Measurements from ENCODE around the gene ARL2.
"Not testable (repeated sequence)": the region's sequence is repeated elsewhere in the genome, so short reads cannot be mapped to it uniquely, and the experiment has no call there.

The ARL2 gene

DNA sequence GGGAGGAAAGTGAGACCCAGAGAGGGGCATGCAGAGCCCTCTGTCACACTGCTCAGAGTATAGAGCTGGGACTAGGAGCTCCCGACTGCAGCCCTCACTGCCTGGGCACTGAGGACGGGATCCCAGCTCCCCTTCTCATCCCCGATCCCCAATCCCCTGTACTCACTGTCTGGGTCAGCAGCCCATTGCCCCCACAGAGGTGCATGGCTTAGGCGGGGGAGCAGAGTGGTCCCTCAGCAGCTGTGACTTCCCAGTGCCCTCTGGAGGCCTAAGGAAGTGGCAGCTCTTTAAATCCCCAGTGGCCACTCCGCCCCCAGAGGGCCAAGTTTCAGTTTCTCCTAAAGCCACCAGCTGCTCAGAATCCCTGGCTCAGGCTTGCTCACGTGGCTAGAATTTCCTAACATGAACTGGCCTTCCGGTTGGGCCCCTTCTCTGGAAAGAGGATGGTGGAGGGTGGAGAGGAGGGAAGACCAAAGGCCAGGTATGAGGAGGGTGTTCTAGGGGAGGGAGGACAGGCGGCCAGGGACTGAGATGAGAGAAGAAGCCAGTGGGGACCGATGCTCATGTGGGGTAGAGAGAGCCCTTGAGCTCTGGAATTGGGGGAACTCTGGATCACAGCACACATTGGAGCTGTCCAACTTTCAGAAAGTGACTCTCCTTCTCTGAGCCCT, 17.1 kb upstream of the ARL2 start, which contains the start of gene BATF2:
Gene BATF2, minus strand, starts transcription at position 262 of the 671 bp plus-strand sequence. Its CDS starts 57 bp downstream, at position 205.
- Mint-ChIP-seq H3K9me3 (no peaks in the 10 kb centered on the region), H3K36me3 (no peaks in the 10 kb centered on the region), H3K27me3 (no peaks in the 10 kb centered on the region), H3K4me1 (peaks cover 28 to 34% of the 10 kb centered on the region in 2 donors), H3K27ac (peak within 1 kb of the TSS; percentile 85), H3K4me3 (peak within 1 kb of the TSS; percentile 74)
- peak; percentile 76 to 88 for ATAC-seq (replicated peaks)
- DNase-seq, result peak; percentile 23

DNA sequence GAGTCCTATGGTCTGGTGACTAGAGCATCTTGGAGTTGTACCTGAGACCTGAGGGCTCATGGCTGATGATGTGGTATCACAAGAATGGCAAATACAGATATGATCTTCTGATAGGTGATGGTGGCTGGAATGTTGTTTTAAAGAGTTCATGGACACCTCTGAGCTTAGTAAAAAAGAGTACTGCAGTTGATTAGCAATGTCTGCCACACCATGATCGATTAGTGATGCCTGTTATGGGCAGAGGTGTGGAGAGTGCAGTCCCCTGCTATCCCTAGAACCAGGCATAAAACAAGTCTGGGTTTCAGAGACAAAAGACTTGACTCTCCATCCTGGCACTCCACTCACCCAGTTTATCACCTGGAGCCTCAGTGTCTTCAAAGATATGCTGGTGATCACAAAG, 15.8 kb upstream of the ARL2 start:
- Mint-ChIP-seq H3K27me3 (no peaks in the 10 kb centered on the region), H3K4me1 (peaks cover 25 to 26% of the 10 kb centered on the region in 2 donors), H3K4me3 (no peak overlapping the region), H3K9me3 (no peaks in the 10 kb centered on the region), H3K27ac (no peak overlapping the region), H3K36me3 (no peaks in the 10 kb centered on the region)
- ATAC-seq (replicated peaks) (no peak), DNase-seq (no peak)

DNA sequence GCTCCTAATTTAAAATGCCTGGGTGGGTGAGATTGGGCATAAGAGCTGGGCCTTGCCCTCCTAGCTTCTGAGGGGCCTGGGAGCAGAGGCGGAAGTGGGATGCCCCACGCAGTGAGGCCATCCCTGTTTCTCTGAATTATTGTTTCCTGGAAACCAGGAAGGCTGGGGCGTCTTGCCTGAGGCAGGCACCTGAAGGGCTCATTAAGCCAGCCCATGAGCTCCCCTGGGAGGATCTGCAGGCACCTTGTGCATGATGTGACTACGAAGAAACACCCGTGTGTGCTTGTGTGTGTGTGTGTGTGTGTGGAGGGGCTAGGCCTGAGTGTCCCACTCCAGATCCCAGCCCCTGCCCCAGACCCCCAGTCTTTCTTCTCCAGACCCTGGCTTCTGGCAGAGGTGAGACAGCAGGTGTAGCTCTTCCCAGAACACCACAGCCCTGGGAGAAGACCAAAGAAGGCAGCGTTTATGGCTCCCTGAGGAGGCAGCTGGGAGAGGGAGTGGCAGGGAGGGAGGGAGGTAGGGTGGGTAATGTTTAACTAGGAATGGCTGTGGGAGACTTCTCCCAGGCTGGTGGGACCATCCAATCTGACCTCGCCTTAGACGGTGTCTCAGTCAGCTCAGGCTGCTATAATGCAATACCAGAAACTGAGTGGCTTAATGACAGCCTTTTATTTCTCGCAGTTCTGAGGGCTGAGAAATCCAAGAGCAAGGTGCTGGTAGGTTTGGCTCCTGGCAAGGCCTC, 15.1 kb upstream of the ARL2 start:
- ATAC-seq (replicated peaks) (no peak), DNase-seq (no peak)
- Mint-ChIP-seq H3K9me3 (no peaks in the 10 kb centered on the region), H3K27me3 (no peaks in the 10 kb centered on the region), H3K4me1 (peaks cover 25% of the 10 kb centered on the region in 2 donors), H3K4me3 (no peak overlapping the region), H3K27ac (peak overlapping the region; percentile 59), H3K36me3 (no peaks in the 10 kb centered on the region)

DNA sequence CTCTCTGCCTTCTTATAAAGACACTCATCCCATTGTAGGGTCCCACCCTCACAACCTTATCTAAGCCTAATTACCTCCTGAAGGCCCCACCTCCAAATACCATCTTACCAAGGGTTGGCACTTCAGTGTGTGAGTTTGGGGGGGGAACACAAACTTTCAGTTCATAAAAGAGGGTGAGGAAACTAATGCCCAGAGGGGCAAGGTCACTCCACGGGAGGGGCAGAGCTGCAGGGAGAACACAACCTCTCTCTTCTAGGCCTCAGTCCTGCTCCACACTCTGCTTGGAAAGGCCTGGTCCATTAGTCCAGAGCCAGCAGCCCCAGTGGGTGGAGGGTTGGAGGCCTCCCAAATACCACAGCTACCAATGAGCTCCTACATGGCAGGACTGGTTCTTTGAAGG, 14.5 kb upstream of the ARL2 start:
- no peak overlapping the region for H3K4me3 Mint-ChIP-seq
- DNase-seq (no peak), ATAC-seq (replicated peaks) (no peak)
- H3K4me1 Mint-ChIP-seq, result peaks cover 23 to 25% of the 10 kb centered on the region in 2 donors
- no peaks in the 10 kb centered on the region for H3K36me3 Mint-ChIP-seq
- H3K27ac Mint-ChIP-seq, result no peak overlapping the region
- no peaks in the 10 kb centered on the region for H3K9me3 Mint-ChIP-seq
- H3K27me3 Mint-ChIP-seq, result no peaks in the 10 kb centered on the region

DNA sequence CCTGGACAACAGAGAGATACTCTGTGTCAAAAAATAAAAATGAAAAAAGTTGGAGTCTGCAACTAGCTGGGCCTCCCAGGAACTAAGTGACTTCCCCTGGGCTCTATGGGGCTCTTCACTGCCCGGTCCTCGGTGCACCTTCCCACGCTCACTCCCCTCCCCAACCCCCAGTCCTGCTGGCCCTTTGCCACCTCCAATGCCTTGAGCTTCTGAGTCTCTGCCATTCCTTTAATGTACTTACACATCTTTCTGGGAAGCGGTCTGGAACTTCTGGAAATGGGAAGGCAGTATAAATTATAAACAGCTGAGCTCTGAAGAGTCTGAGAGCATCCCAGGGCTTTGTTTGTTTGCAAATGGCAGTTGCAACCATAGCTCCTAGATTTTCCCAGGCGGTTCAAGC, 11.3 kb upstream of the ARL2 start:
- H3K27me3 Mint-ChIP-seq, result no peaks in the 10 kb centered on the region
- no peak overlapping the region for H3K27ac Mint-ChIP-seq
- no peak for DNase-seq
- no peak overlapping the region for H3K4me3 Mint-ChIP-seq
- ATAC-seq (replicated peaks), result no peak
- H3K9me3 Mint-ChIP-seq, result no peaks in the 10 kb centered on the region
- H3K4me1 Mint-ChIP-seq, result peaks cover 9 to 10% of the 10 kb centered on the region in 2 donors
- no peaks in the 10 kb centered on the region for H3K36me3 Mint-ChIP-seq

DNA sequence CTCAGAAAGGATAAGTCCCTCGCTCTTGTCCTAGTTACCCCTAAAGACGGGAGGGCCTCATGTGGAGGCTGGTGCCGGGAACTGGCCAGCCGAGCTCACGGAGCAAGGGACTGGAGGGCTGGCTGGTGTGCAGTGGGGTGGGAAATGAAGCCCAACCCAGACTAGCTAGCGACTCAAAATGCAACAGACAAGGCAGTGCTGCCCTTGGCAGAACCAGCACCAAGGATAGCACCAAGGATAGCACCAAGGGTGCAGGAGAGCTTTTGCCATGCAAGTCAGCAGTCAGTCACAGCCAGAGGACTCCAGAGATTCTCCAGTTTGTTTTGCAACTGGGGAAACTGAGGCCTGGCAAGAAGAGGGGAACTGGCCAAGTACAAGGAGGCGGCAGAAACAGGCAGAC, 10.7 kb upstream of the ARL2 start:
- no peaks in the 10 kb centered on the region for H3K27me3 Mint-ChIP-seq
- no peaks in the 10 kb centered on the region for H3K36me3 Mint-ChIP-seq
- DNase-seq, result no peak
- peaks cover 7% of the 10 kb centered on the region in 2 donors for H3K4me1 Mint-ChIP-seq
- H3K9me3 Mint-ChIP-seq, result no peaks in the 10 kb centered on the region
- no peak for ATAC-seq (replicated peaks)
- H3K4me3 Mint-ChIP-seq, result no peak overlapping the region
- no peak overlapping the region for H3K27ac Mint-ChIP-seq

DNA sequence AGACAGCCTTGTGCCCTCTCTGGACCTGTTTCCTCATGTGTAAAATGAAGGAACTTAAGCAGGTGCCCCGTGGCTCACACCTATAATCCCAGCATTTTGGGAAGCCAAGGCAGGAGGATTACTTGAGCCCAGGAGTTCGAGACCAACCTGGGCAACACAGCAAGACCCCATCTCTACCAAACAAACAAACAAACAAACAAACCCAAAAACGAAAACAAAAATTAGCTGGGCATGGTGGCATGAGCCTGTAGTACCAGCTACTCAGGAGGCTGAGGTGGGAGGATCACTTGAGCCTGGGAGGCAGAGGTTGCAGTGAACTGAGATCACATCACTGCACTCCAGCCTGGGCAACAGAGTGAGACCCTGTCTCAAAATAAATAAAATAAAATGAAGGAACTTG, 10.0 kb upstream of the ARL2 start:
- not testable (repeated sequence) for H3K36me3 Mint-ChIP-seq; H3K9me3 Mint-ChIP-seq; H3K4me3 Mint-ChIP-seq; H3K27me3 Mint-ChIP-seq; H3K27ac Mint-ChIP-seq; DNase-seq; H3K4me1 Mint-ChIP-seq; ATAC-seq (replicated peaks)

DNA sequence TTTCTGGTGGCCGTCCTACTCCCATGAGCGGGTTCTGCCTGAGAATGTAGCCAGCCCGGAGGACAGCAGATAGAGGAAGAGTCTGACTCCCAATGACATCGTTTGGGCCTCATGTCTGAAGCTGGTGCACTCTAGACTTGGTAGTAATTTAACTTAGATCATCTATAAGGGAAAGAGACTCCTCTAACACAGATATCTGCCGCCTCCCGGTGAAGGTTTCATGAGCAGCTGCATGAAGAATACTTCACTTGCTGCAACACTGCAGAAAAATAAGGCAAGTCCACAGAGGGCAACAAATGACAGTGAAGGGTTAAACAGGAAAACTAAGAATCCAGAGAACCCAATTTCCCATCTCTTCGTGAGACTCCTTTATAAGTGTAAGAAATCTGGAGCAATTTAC, 5.9 kb upstream of the ARL2 start:
- no peak overlapping the region for H3K4me3 Mint-ChIP-seq
- no peak for ATAC-seq (replicated peaks)
- H3K27ac Mint-ChIP-seq, result no peak overlapping the region
- no peaks in the 10 kb centered on the region for H3K27me3 Mint-ChIP-seq
- peaks cover 3 to 5% of the 10 kb centered on the region in 2 donors for H3K4me1 Mint-ChIP-seq
- no peaks in the 10 kb centered on the region for H3K36me3 Mint-ChIP-seq
- no peak for DNase-seq
- no peaks in the 10 kb centered on the region for H3K9me3 Mint-ChIP-seq

DNA sequence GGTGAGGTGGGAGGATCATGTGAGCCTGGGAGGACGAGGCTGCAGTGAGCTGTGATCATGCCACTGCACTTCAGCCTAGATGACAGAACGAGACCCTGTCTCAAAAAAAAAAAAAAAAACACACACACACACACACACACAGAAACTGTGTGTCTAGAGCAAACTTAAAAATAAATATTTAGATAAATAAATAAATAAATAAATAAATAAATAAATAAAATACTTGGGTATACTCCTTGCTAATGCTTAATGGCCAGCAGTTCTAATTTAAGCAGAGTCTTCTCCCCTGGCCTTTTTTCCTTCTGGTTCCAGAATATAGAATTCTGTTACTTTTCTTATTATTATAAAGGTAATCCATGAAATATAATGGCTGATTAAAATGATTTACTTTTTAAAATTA, 5.1 kb upstream of the ARL2 start:
- Mint-ChIP-seq H3K27me3 (no peaks in the 10 kb centered on the region), H3K9me3 (no peaks in the 10 kb centered on the region), H3K27ac (no peak overlapping the region), H3K4me3 (no peak overlapping the region), H3K4me1 (peaks cover 8 to 10% of the 10 kb centered on the region in 2 donors), H3K36me3 (no peaks in the 10 kb centered on the region)
- ATAC-seq (replicated peaks), result no peak
- DNase-seq, result no peak

DNA sequence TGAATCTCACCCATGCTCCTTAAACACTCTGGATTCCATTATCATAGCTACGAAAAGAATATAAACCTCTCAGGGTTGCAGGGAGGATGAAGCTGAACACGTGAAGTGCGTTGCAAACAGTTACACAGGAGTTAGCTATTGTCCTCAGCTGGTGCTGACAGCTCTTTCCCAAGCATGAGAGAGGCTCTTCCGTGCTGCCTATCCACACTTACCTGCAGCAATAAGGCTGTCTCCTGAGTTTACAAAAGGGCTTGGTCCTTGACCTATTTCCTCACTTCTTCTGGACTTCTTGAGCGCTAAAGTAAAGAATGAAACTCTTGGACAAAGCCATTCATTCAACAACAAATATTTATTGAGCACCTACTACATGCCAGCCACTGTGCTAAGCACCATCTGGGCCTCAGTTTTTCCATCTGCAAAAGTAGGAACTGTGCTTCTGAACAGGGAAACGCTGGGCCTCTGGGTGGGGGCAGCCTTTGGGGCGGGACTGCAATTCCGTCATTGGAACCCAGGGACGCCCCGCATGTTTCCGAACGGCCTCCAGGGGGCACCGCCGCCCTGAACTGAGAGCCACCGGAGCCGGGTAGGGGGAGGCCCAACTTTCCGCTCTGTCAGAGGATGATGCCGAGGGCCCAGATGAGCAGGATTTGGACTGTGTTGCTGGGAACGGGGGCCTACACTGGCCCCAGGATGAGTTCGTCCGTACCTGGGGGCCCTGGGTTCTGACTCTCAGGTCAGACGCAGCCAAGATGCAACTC, 651 bp upstream of the ARL2 start:
- H3K27me3 Mint-ChIP-seq, result no peaks in the 10 kb centered on the region
- H3K36me3 Mint-ChIP-seq, result peaks cover 12 to 15% of the 10 kb centered on the region in 2 donors
- peak overlapping the region; percentile 88 to 94 for H3K4me3 Mint-ChIP-seq
- peak; percentile 84 to 87 for ATAC-seq (replicated peaks)
- peak overlapping the region; percentile 99 for H3K27ac Mint-ChIP-seq
- DNase-seq, result peak; percentile 90
- peaks cover 0 to 2% of the 10 kb centered on the region in 2 donors for H3K9me3 Mint-ChIP-seq
- peaks cover 26 to 38% of the 10 kb centered on the region in 2 donors for H3K4me1 Mint-ChIP-seq

DNA sequence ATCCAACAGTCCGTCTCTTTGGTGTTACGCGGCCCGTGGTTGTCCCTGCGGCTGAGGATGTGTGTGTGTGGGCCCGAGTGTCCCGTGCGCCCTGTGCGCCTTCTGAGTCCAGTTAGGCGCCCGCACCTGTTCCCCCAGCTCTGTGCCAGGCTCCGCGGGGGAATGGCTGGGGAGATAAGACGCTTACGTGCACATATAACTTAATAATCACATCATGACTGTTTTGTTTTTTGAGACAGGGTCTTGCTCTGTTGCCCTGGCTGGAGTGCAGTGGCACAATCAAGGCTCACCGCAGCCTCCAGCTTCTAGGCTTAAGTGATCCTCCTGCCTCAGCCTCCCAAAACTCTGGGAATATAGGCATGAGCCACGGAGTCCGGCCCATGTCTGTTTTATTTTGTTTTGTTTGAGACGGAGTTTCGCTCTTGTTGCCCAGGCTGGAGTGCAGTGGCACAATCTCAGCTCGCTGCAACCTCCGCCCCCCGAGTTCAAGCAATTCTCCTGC, 817 bp downstream of the ARL2 start:
- H3K27ac Mint-ChIP-seq, result peak overlapping the region; percentile 97
- no peak for DNase-seq
- no peaks in the 10 kb centered on the region for H3K27me3 Mint-ChIP-seq
- H3K9me3 Mint-ChIP-seq, result peaks cover 0 to 2% of the 10 kb centered on the region in 2 donors
- H3K4me1 Mint-ChIP-seq, result peaks cover 26 to 38% of the 10 kb centered on the region in 2 donors
- H3K36me3 Mint-ChIP-seq, result peaks cover 16 to 22% of the 10 kb centered on the region in 2 donors
- ATAC-seq (replicated peaks), result no peak
- peak overlapping the region; percentile 88 to 94 for H3K4me3 Mint-ChIP-seq

DNA sequence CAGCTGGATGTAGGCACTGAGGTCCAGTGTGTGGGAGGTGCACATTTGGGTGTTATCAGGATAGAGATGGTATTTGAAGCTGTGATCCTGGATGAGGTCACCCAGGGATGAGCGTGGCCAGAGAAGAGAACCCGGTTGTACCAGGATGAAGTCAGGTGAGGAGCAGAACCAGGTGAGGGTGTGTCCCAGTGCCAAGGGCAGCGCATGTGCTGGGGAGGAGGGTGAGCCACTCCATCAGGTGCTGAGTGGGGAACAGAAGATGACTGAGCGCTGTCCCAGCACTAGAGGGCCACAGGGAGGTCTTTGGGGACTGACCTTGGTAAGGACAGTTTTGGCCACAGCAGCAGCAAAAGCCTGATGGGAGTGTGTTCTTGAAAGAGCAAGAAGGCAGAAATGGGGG, 2.7 kb downstream of the ARL2 start:
- H3K27ac Mint-ChIP-seq, result peak overlapping the region; percentile 20
- H3K4me3 Mint-ChIP-seq, result peak overlapping the region in 1 of 2 donors; percentile 36
- ATAC-seq (replicated peaks) (no peak), DNase-seq (no peak)
- peaks cover 21 to 29% of the 10 kb centered on the region in 2 donors for H3K36me3 Mint-ChIP-seq
- H3K27me3 Mint-ChIP-seq, result no peaks in the 10 kb centered on the region
- H3K9me3 Mint-ChIP-seq, result peaks cover 0 to 2% of the 10 kb centered on the region in 2 donors
- H3K4me1 Mint-ChIP-seq, result peaks cover 26 to 38% of the 10 kb centered on the region in 2 donors

DNA sequence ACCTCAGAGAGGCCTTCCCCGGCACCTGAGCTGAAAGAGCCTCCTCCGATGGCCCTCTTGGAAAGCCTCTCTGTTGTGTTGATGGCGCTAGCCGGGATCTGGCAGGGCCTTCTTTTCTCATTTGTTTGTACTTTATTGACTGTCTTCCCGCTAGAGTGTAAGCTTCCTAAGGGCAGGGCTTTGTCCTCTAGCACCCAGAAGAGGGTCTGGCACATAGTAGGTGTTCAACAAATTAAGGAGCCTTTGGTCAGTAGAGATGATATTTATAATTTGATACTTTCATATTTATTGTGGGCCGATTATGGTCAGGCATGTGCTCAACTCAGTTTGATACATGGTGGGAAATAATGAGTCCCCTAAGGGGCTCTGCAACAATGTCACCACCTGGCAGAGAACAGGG, 4.0 kb downstream of the ARL2 start:
- DNase-seq, result no peak
- Mint-ChIP-seq H3K27ac (no peak overlapping the region), H3K4me3 (no peak overlapping the region), H3K4me1 (peaks cover 24 to 39% of the 10 kb centered on the region in 2 donors), H3K27me3 (no peaks in the 10 kb centered on the region), H3K9me3 (peaks cover 0 to 2% of the 10 kb centered on the region in 2 donors), H3K36me3 (peaks cover 28 to 32% of the 10 kb centered on the region in 2 donors)
- no peak for ATAC-seq (replicated peaks)

DNA sequence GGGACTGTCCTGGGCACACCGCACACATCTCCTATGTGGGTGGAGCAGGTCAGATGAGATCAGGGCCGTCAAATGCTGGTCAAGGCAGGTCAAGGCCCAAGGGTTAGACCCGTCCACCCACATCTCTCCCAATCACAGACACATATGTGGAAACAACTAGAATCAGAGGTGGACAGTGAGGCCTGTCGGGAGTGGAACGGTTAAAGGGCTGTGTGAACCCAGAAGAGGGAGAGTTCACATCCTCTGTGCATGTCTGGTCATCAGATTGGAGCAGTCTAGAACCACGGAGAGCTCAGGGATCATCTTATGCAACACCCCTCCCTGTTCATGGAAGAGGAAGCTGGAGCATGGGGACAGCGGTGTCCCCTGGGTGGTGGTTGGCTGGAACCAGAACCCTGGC, 5.9 kb downstream of the ARL2 start:
- H3K9me3 Mint-ChIP-seq, result peaks cover 0 to 2% of the 10 kb centered on the region in 2 donors
- no peak for ATAC-seq (replicated peaks)
- H3K4me3 Mint-ChIP-seq, result no peak overlapping the region
- no peaks in the 10 kb centered on the region for H3K27me3 Mint-ChIP-seq
- H3K27ac Mint-ChIP-seq, result no peak overlapping the region
- peaks cover 28 to 32% of the 10 kb centered on the region in 2 donors for H3K36me3 Mint-ChIP-seq
- peaks cover 18 to 31% of the 10 kb centered on the region in 2 donors for H3K4me1 Mint-ChIP-seq
- no peak for DNase-seq
